GM23338 (cell line): ENCODE data around the gene UBE2E2. TPM values are rescaled to one million over a fixed set of nuclear protein-coding genes. Genes with fewer than 3 reads are reported as not detected.

Experiments used
- ATAC-seq: fragments of 200-7000 bp; cut with Tn5 transposase; 3 replicates; pipeline ENCODE4 v1.9.1; 2020
- DNase-seq: peaks from one replicate; pipeline ENCODE4 v3.0.0-alpha.2; 2015; ENCODE audit warnings: low spot score
- H2AFZ ChIP-seq: fragments of 200-600 bp; sonication (generic); 2 replicates; pipeline ENCODE4 v1.8.0; 2016; ENCODE audit warnings: antibody characterized with exemption, mild to moderate bottlenecking, moderate library complexity
- H3F3A ChIP-seq: fragments of 200-600 bp; sonication (generic); replicated peaks from 2 replicates; pipeline ENCODE4 v1.8.0; 2017; ENCODE audit warnings: antibody characterized with exemption, mixed run types, low read depth
- H3K27ac ChIP-seq: fragments of 200-600 bp; sonication (generic); 2 replicates; pipeline ENCODE4 v1.6.1; 2016; ENCODE audit warnings: low read depth
- H3K27me3 ChIP-seq: fragments of 200-600 bp; sonication (generic); 2 replicates; pipeline ENCODE4 v1.8.0; 2016; ENCODE audit warnings: mild to moderate bottlenecking, mixed run types, moderate library complexity; ENCODE audit not compliant: insufficient read depth
- H3K36me3 ChIP-seq: fragments of 200-600 bp; sonication (generic); 2 replicates; pipeline ENCODE4 v1.8.0; 2016; ENCODE audit warnings: mild to moderate bottlenecking; ENCODE audit not compliant: insufficient read depth
- H3K4me1 ChIP-seq: fragments of 200-600 bp; sonication (generic); 2 replicates; pipeline ENCODE4 v1.8.0; 2016; ENCODE audit warnings: mild to moderate bottlenecking, moderate library complexity; ENCODE audit not compliant: insufficient read depth
- H3K4me2 ChIP-seq: fragments of 200-600 bp; sonication (generic); 2 replicates; pipeline ENCODE4 v1.7.1; 2017; ENCODE audit warnings: mixed run types
- H3K4me3 ChIP-seq: fragments of 200-600 bp; sonication (generic); 2 replicates; pipeline ENCODE4 v1.6.1; 2016; ENCODE audit warnings: mixed run types
- H3K79me2 ChIP-seq: fragments of 200-600 bp; sonication (generic); replicated peaks from 2 replicates; pipeline ENCODE4 v1.8.0; 2017; ENCODE audit warnings: mild to moderate bottlenecking; ENCODE audit not compliant: insufficient read depth
- H3K9me2 ChIP-seq: fragments of 200-600 bp; sonication (generic); 2 replicates; pipeline ENCODE4 v1.8.0; 2017; ENCODE audit not compliant: insufficient read depth
- H4K20me1 ChIP-seq: fragments of 200-600 bp; sonication (generic); replicated peaks from 2 replicates; pipeline ENCODE4 v1.8.0; 2017; ENCODE audit warnings: mild to moderate bottlenecking; ENCODE audit not compliant: insufficient read depth
- H3K27ac Mint-ChIP-seq: 2 replicates; pipeline ENCODE4 v1.8.0; 2020; ENCODE audit warnings: inconsistent platforms, mild to moderate bottlenecking, moderate library complexity, mixed read lengths
- H3K27me3 Mint-ChIP-seq: 3 replicates; pipeline ENCODE4 v1.8.0; 2022; ENCODE audit warnings: low read depth, mild to moderate bottlenecking, moderate library complexity, mixed read lengths, inconsistent platforms; ENCODE audit not compliant: insufficient read depth, poor library complexity
- H3K36me3 Mint-ChIP-seq: 3 replicates; pipeline ENCODE4 v1.8.0; 2021; ENCODE audit warnings: low read depth, mild to moderate bottlenecking, inconsistent platforms, moderate library complexity, mixed read lengths
- H3K4me1 Mint-ChIP-seq: 3 replicates; pipeline ENCODE4 v1.8.0; 2020; ENCODE audit warnings: mild to moderate bottlenecking, inconsistent platforms, mixed read lengths
- H3K4me3 Mint-ChIP-seq: 3 replicates; pipeline ENCODE4 v1.8.0; 2021; ENCODE audit warnings: moderate library complexity, mild to moderate bottlenecking, inconsistent platforms, mixed read lengths
- H3K9me3 Mint-ChIP-seq: 3 replicates; pipeline ENCODE4 v1.8.0; 2020; ENCODE audit warnings: moderate library complexity, mild to moderate bottlenecking, inconsistent platforms, mixed read lengths
- EZH2 ChIP-seq: fragments of 200-600 bp; sonication (generic); IDR thresholded peaks from one replicate; pipeline ENCODE4 v1.8.0; 2017; ENCODE audit warnings: antibody characterized with exemption, mild to moderate bottlenecking, low read depth; ENCODE audit not compliant: unreplicated experiment
- EZH2phosphoT487 ChIP-seq: fragments of 200-600 bp; sonication (generic); IDR thresholded peaks from one replicate; pipeline ENCODE4 v1.8.1; 2018; ENCODE audit warnings: antibody characterized with exemption; ENCODE audit not compliant: unreplicated experiment
- NANOG ChIP-seq: IDR thresholded peaks from 2 replicates; pipeline ENCODE4 v1.6.1; 2016; ENCODE audit warnings: antibody characterized with exemption, borderline replicate concordance
- POLR2AphosphoS5 ChIP-seq: IDR thresholded peaks from 2 replicates; pipeline ENCODE4 v1.6.1; 2016; ENCODE audit warnings: antibody characterized with exemption, low read depth
- STAT1 ChIP-seq: IDR thresholded peaks from one replicate; pipeline ENCODE4 v1.6.1; 2016; ENCODE audit warnings: antibody characterized with exemption; ENCODE audit not compliant: unreplicated experiment
- ZNF114 ChIP-seq: fragments of 250-450 bp; sonication (Bioruptor Pico); IDR thresholded peaks from 2 replicates; pipeline ENCODE4 v1.5.0; 2020; ENCODE audit warnings: mild to moderate bottlenecking, moderate library complexity
- ZNF331 ChIP-seq: fragments of 250-450 bp; sonication (Bioruptor Pico); IDR thresholded peaks from 2 replicates; pipeline ENCODE4 v1.5.0; 2020; ENCODE audit warnings: low read depth, mild to moderate bottlenecking, moderate library complexity
- polyA plus RNA-seq: library from polyadenylated mRNA; unstranded; fragments of >200 nt; fragmentation: Nextera tagmentation; extraction: Ambion mirVana; gene quantifications from 2 replicates; pipeline ENCODE4 v1.2.1, GENCODE V29; 2016
- total RNA-seq: library from RNA; depleted of rRNA; stranded (reverse); fragments of >200 nt; shearing (Covaris generic); gene quantifications from 2 replicates; pipeline ENCODE4 v1.2.3, GENCODE V29; 2014
- TF ChIP-seq, protein P1 (sequence below): IDR thresholded peaks from 2 replicates; pipeline ENCODE4 v1.6.1; 2016; ENCODE audit warnings: antibody characterized with exemption
- TF ChIP-seq, protein P2 (sequence below): fragments of 250-450 bp; sonication (Bioruptor Pico); IDR thresholded peaks from 2 replicates; pipeline ENCODE4 v1.5.0; 2020; ENCODE audit warnings: mild to moderate bottlenecking, moderate library complexity

The UBE2E2 gene
- total and polyA plus RNA-seq, 2 experiments from 2014 or later = 86.9 to 169 TPM

DNA sequence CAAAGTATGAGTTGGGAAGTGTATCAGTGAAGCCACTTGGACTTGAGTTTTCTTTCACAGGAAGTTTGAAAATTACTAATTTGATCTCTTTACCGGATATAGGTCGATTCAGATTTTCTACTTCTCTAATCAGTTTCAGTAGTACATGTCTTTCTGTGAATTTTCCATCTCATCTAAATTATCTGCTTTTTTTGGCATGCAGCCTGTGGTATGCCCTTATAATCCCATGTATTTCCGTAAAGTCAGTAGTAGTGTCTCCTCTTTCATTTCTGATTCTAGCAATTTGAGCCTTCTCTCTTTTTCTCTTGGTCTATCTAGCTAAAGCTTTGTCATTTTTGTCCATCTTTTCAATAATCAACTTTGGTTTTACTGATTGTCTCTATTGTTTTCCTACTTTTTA is 434.2 kb downstream of the UBE2E2 start:
- Histone ChIP-seq H4K20me1 (no peaks in the 10 kb centered on the region), H3K27ac (no peak overlapping the region), H3K79me2 (no peaks in the 10 kb centered on the region), H2AFZ (no peak overlapping the region), H3K36me3 (no peaks in the 10 kb centered on the region), H3K4me2 (no peak overlapping the region), H3K4me3 (no peak overlapping the region), H3F3A (no peaks in the 10 kb centered on the region), H3K9me2 (peaks cover 3% of the 10 kb centered on the region; the same call in 1 of the 2 replicates), H3K4me1 (no peaks in the 10 kb centered on the region), H3K27me3 (no peaks in the 10 kb centered on the region)
- TF ChIP-seq, protein P1, sequence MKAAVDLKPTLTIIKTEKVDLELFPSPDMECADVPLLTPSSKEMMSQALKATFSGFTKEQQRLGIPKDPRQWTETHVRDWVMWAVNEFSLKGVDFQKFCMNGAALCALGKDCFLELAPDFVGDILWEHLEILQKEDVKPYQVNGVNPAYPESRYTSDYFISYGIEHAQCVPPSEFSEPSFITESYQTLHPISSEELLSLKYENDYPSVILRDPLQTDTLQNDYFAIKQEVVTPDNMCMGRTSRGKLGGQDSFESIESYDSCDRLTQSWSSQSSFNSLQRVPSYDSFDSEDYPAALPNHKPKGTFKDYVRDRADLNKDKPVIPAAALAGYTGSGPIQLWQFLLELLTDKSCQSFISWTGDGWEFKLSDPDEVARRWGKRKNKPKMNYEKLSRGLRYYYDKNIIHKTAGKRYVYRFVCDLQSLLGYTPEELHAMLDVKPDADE = no peak
- TF ChIP-seq, protein P2, sequence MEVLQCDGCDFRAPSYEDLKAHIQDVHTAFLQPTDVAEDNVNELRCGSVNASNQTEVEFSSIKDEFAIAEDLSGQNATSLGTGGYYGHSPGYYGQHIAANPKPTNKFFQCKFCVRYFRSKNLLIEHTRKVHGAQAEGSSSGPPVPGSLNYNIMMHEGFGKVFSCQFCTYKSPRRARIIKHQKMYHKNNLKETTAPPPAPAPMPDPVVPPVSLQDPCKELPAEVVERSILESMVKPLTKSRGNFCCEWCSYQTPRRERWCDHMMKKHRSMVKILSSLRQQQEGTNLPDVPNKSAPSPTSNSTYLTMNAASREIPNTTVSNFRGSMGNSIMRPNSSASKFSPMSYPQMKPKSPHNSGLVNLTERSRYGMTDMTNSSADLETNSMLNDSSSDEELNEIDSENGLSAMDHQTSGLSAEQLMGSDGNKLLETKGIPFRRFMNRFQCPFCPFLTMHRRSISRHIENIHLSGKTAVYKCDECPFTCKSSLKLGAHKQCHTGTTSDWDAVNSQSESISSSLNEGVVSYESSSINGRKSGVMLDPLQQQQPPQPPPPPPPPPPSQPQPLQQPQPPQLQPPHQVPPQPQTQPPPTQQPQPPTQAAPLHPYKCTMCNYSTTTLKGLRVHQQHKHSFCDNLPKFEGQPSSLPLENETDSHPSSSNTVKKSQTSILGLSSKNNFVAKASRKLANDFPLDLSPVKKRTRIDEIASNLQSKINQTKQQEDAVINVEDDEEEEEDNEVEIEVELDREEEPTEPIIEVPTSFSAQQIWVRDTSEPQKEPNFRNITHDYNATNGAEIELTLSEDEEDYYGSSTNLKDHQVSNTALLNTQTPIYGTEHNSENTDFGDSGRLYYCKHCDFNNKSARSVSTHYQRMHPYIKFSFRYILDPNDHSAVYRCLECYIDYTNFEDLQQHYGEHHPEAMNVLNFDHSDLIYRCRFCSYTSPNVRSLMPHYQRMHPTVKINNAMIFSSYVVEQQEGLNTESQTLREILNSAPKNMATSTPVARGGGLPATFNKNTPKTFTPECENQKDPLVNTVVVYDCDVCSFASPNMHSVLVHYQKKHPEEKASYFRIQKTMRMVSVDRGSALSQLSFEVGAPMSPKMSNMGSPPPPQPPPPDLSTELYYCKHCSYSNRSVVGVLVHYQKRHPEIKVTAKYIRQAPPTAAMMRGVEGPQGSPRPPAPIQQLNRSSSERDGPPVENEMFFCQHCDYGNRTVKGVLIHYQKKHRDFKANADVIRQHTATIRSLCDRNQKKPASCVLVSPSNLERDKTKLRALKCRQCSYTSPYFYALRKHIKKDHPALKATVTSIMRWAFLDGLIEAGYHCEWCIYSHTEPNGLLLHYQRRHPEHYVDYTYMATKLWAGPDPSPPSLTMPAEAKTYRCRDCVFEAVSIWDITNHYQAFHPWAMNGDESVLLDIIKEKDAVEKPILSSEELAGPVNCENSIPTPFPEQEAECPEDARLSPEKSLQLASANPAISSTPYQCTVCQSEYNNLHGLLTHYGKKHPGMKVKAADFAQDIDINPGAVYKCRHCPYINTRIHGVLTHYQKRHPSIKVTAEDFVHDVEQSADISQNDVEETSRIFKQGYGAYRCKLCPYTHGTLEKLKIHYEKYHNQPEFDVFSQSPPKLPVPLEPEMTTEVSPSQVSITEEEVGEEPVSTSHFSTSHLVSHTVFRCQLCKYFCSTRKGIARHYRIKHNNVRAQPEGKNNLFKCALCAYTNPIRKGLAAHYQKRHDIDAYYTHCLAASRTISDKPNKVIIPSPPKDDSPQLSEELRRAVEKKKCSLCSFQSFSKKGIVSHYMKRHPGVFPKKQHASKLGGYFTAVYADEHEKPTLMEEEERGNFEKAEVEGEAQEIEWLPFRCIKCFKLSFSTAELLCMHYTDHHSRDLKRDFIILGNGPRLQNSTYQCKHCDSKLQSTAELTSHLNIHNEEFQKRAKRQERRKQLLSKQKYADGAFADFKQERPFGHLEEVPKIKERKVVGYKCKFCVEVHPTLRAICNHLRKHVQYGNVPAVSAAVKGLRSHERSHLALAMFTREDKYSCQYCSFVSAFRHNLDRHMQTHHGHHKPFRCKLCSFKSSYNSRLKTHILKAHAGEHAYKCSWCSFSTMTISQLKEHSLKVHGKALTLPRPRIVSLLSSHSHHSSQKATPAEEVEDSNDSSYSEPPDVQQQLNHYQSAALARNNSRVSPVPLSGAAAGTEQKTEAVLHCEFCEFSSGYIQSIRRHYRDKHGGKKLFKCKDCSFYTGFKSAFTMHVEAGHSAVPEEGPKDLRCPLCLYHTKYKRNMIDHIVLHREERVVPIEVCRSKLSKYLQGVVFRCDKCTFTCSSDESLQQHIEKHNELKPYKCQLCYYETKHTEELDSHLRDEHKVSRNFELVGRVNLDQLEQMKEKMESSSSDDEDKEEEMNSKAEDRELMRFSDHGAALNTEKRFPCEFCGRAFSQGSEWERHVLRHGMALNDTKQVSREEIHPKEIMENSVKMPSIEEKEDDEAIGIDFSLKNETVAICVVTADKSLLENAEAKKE (CRISPR knock-in tag) = no peak
- TF ChIP-seq NANOG (no peak), EZH2phosphoT487 (no peak), ZNF114 (CRISPR knock-in tag) (no peak), EZH2 (no peak), ZNF331 (CRISPR knock-in tag) (no peak), POLR2AphosphoS5 (no peak), STAT1 (no peak)
- no peak for ATAC-seq
- no peak overlapping the region for H3K27ac Mint-ChIP-seq
- DNase-seq = no peak
- H3K36me3 Mint-ChIP-seq = peaks cover 6% of the 10 kb centered on the region; the same call in 2 of the 3 replicates
- H3K9me3 Mint-ChIP-seq = peaks cover 8% of the 10 kb centered on the region; the same call in 2 of the 3 replicates
- no peaks in the 10 kb centered on the region for H3K27me3 Mint-ChIP-seq
- no peak overlapping the region for H3K4me3 Mint-ChIP-seq
- no peaks in the 10 kb centered on the region for H3K4me1 Mint-ChIP-seq
